ENCODE results near the gene KIF24. TPM values are rescaled to one million over a fixed set of nuclear protein-coding genes. Genes with fewer than 3 reads are reported as not detected.

Gene KIF24
- total and polyA plus RNA-seq, 2 of the 8 experiments (the other 6 are each of a cell fraction or from before 2014, with no cell fraction given), result 2.7 to 3.9 TPM

- WGBS, 2 experiments (ENCODE audit: extremely low coverage in 1 of 2, insufficient coverage in 1 of 2, insufficient read length in 1 of 2, insufficient replicate concordance in 2 of 2, low coverage in 1 of 2, low lambda C conversion rate in 2 of 2, missing lambda C conversion rate in 1 of 2), result 86% methylated on average over 2 of the region's 2 CpGs; no CpG with 5 or more reads in 1 of the 2 experiments
- Histone ChIP-seq H3K27me3 (replicated peaks in 1 of 4; ENCODE audit: control insufficient read depth in 3 of 4, extremely low read depth in 1 of 4, insufficient read depth in 3 of 4, low read length in 3 of 4) (no peaks in the 10 kb centered on the region), H3K27ac (ENCODE audit: low read depth, low read length) (no peak overlapping the region), H3K36me3 (ENCODE audit: control insufficient read depth in 2 of 4, insufficient read depth in 4 of 4, low read length in 3 of 4) (no peaks in the 10 kb centered on the region), H3K56ac (replicated peaks; ENCODE audit: insufficient read length, low read depth, low read length) (no peak overlapping the region), H3K23me2 (ENCODE audit: low read depth, low read length) (no peaks in the 10 kb centered on the region), H4K5ac (ENCODE audit: insufficient read length, low read depth, low read length) (no peak overlapping the region), H3K9me3 (ENCODE audit: insufficient read depth in 2 of 2, low read depth in 1 of 2, low read length in 1 of 2) (no peaks in the 10 kb centered on the region), H3K18ac (ENCODE audit: extremely low read depth, low read length) (no peak overlapping the region), H2BK12ac (ENCODE audit: low read depth, low read length) (no peak overlapping the region), H4K8ac (ENCODE audit: extremely low read depth, insufficient read depth, low read length) (no peak overlapping the region), H3K23ac (ENCODE audit: insufficient read length) (no peak overlapping the region), H2AFZ (ENCODE audit: low read length) (no peak overlapping the region), H2BK120ac (replicated peaks; ENCODE audit: low read depth, low read length) (no peak overlapping the region), H2BK20ac (ENCODE audit: low read length) (no peak overlapping the region), H3K4ac (replicated peaks; ENCODE audit: insufficient read length, low read depth, low read length) (no peak overlapping the region), H3K4me3 (ENCODE audit: extremely low read depth in 1 of 4, insufficient read depth in 2 of 4, low read depth in 3 of 4, low read length in 4 of 4) (no peak overlapping the region), H4K20me1 (replicated peaks in 1 of 2; ENCODE audit: control insufficient read depth in 1 of 2, insufficient read depth in 2 of 2, low read length in 2 of 2) (no peaks in the 10 kb centered on the region), H2AK5ac (ENCODE audit: low read depth, low read length) (no peak overlapping the region), H2BK5ac (ENCODE audit: low read depth, low read length) (no peak overlapping the region), H3K79me1 (ENCODE audit: low read depth, low read length) (no peaks in the 10 kb centered on the region), H3K79me2 (ENCODE audit: control insufficient read depth in 1 of 2, insufficient read depth in 2 of 2, low read length in 2 of 2) (no peaks in the 10 kb centered on the region), H4K91ac (replicated peaks; ENCODE audit: insufficient read length, low read length) (no peak overlapping the region), H3K4me2 (ENCODE audit: insufficient read depth in 1 of 2, low read depth in 2 of 2, low read length in 2 of 2) (no peak overlapping the region), H2BK15ac (ENCODE audit: low read length) (no peak overlapping the region), H3K9ac (replicated peaks in 1 of 4; ENCODE audit: extremely low read depth in 1 of 4, low read depth in 3 of 4, low read length in 3 of 4) (no peak overlapping the region), H3K4me1 (replicated peaks in 1 of 4; ENCODE audit: control insufficient read depth in 3 of 4, insufficient read depth in 4 of 4, low read length in 3 of 4) (no peaks in the 10 kb centered on the region), H3K14ac (ENCODE audit: insufficient read length) (no peak overlapping the region)
- FAIRE-seq, result no peak
- ChIA-PET POLR2A (ENCODE audit: partially characterized antibody) (no interaction called here), CTCF (ENCODE audit: partially characterized antibody) (interaction anchor here (1.2 to 1.4 kb wide), 2 partner anchors 20 to 38 kb away, joined by 3 to 7 read pairs; no protein-coding TSS in a partner anchor)
- no peak for DNase-seq (ENCODE audit: low read depth in 1 of 2, low spot score in 2 of 2)
- no peak for TF ChIP-seq RXRA (IDR thresholded peaks at IDR 0.05; ENCODE audit: insufficient read depth, low read depth, low read length)
- TF ChIP-seq MAFK (IDR thresholded peaks at IDR 0.05; ENCODE audit: low read depth, low read length), result no peak
These were observed 38.0 kb downstream of the KIF24 start for GRCh38 chr9:34291023-34291422.

Measured in H1 (cell line).